Activated CD8-positive, alpha-beta memory T cell treated with anti-CD3 and anti-CD28 coated beads, Interleukin-2, amount 50 U/mL, for 24 hours (primary cell): ENCODE data around the gene QRFP.
"Not testable (repeated sequence)": the region's sequence is repeated elsewhere in the genome, so short reads cannot be mapped to it uniquely, and the experiment has no call there.

Experiments
- DNase-seq: peaks from one replicate; pipeline ENCODE4 v3.0.0-alpha.2; 2020; ENCODE audit errors: extremely low read depth

Gene QRFP

DNA sequence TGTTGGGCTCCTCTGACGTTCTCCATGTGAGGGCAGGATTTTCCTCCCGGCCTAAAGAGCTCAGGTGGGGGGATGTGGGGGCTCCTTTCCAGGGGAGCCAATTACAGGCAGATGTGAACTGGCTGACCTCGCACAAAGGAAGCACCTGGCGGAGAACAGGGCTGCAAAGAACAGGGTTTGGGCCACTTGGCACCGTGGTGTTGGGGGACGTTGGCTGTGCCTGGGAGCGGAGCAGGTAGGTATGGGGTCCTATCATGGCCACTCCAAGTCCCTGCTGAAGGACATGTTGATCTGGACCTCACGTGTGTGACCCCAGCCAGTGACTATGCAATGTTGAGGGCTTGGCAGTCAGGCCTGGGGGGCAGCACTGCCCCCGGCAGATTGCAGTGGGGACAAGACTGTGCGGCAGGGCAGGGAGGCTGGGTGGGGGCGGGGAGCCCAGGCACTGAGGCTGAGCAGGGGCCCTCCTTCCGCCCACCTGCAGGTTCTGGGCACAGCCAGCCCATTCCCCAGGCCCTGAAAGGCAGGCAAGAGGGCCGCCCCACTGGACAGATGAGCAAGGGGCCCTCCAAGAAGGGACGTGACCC is 23.0 kb upstream of the QRFP start:
- no peak for DNase-seq

DNA sequence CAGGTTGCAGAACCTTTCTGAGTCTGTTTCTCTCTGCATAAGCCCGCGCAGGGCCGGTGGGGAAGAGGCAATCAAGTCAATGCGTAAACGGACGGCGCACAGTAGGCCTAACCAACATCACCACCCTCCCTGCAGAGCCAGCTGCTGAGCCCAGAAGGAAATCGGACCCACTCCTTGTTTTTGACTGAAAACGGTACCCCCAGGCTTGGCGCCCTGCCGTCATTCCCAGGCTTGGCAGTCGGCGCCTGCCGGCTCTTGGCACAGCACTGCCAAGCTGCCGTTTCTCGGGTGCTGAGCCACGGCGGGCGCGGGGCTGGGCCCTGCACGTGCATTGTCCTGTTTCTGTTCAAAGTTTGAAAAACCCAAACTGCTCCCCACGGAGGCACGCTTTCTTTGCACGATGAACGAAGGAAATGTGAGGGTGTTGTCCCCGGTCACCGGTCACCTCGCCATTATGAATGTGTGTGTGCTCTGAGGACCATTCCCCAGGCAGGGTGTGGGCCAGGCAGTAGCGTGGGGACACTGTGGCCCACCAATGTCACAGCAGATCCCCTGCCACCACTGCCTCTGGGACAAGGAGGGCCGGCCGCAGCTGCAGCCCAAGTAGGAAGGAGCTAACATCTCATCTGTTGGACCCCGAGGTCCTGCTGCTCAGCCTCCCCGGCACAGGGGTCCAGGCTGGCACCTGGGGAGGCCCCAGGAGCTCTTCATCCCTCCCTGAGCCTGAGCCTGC is 22.4 kb upstream of the QRFP start:
- DNase-seq: no peak

DNA sequence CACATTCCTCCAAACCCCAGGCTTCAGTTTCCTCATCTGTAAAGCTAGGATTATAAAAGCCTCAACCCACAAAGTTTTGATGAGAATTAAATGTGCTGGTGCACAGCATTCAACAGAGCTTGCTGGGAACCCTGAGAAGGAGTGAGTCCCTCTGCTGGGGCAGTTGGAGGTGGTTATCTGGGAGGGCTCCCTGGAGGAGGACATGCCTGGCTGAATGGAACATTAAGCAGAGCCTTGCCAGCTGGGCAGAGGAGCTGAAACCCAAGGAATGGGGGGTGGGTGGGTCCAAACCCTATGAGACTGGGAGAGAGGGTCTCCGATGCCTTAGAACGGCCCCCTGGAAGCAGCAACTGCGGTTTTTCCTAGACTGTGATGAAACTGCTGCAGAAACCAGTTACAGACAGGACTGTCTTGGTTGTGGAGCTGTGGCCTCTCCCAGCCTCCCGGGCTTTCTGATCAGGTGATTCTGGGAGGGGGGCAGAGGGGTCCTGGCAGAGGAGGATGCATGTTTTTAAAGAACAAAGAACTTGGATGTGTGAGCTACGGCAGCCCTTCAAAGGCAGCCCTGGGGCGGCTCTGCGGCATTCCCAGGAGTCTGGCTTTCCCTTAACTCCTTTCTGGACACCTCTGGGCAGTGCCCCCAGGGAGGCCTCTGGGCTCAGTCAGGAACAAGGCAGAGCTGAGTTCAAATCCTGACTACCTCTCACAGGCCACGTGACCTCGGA is 21.7 kb upstream of the QRFP start:
- DNase-seq: no peak

DNA sequence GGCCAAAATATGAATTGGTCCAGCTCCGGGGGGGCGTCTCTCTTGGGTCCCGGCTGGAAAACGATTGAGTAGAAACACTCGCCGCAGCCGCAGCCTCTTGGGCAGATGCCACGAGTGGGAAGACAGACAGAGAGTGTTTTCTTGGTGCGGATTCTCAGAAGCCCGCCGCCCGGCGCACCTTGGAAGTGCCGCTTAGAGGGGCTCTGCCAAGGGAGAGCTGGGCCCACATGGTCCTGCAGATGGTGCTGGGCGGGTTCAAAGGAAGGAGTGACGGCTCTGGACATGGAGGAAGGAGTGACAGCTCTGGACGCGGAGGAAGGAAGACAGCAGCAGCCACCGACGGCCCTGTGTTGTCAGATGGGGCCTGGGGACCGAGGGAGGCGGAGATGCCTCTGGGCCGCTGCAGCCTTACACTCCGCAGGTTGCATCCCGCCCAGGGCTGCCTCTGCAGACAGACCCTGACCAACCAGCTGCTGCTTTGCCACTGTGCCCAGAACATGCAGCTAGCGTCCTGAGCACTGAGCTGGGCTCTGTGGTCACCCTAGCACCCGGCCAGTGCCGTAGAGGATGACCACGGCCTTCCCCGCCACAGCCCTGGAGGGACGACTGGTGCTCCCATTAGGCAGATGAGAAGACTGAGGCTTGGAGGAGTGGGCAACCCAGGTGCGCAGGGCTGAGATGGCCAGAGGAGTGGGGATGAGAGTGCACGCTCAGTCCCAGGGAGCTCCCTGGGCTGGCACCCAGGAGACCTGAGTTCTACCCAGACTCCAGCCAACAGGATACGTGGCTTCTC is 20.8 kb upstream of the QRFP start:
- no peak for DNase-seq

DNA sequence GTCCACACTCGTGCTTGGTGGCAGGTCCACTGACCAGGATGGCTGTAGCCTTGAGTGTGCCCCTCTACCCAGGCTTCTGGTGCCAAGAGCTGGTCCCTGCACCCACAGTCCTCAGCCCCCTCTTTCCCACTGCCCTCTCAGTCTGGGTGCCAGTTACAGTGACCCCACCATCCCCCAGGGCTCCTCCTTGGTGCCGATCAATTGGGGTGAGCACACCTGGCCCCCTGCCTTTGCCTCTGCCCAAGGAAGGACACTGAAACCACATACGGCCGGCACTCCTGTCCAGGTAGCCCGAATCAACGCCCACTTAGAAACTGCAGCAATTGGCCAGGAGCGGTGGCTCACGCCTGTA is 18.5 kb upstream of the QRFP start:
- no peak for DNase-seq

DNA sequence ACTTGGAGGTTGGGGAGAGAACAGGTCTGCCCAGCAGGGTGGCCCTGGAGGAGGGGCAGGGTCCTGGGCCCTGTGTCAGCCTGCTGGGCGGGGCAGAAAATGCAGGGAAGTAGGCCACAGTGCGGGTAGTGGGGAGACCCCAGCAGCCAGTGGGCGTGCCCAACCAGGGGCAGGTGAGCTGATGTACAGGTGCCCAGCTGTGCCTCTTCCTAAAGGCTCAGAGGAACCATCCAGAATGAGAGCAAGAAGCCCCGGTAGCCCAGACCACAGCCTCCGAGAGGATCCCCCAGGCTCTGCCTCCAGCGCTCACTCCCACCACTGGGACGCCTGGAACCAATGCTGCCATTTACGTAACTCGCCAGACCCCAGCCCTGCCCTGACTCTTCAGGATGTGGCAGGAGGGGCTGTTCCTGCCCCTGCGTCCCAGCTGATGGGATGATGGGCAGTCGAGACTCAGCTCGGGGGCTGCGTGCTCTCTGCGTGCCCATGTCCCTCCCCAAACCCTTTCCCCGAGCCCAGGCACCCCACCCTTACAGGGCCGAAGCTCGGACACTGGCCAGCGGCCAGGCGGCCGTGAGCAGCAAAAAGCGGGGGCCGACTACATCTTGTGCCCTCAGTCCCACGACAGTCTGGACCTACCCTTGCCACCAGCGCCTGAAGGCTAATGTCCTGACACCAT is 17.9 kb upstream of the QRFP start:
- DNase-seq: no peak

DNA sequence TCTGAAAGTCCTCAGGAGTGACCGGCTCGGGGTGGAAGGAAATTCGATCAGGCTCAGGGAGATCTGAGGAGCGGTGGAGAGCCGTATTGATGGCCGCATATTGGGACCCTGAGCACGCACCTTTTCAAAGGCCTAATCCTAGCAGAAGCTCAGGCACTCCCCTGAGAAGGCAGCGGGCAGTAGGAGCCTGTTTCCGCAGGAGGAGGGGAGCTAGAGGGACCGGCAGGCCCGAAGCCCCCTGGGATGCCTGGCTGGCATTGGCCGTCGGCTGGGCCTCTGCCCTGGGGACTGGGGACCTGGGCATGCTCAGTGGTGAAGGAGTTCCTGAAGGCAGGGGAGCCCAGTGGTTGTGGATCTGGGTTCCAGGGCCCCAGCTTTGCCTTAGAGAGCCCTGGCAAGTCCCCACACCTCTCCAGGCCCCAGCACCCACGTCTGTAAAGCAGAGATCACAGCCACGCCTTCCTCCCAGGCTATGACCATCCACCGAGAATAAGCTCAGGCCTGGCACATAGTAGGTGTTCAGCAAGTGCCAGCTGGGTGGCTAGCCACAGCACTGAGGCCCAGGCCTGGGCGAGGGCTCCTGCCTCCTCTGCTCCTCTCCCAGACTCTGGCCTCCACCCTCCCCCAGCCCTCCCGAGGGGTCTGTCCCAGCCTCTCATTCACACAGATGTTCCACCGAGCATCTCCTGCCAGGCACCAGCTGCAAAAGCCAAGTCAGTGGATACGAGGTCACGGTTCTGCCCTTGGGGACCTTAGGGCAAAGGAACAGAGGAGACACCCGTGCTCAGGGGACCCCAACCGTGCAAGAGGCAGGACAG is 17.2 kb upstream of the QRFP start:
- DNase-seq: no peak

DNA sequence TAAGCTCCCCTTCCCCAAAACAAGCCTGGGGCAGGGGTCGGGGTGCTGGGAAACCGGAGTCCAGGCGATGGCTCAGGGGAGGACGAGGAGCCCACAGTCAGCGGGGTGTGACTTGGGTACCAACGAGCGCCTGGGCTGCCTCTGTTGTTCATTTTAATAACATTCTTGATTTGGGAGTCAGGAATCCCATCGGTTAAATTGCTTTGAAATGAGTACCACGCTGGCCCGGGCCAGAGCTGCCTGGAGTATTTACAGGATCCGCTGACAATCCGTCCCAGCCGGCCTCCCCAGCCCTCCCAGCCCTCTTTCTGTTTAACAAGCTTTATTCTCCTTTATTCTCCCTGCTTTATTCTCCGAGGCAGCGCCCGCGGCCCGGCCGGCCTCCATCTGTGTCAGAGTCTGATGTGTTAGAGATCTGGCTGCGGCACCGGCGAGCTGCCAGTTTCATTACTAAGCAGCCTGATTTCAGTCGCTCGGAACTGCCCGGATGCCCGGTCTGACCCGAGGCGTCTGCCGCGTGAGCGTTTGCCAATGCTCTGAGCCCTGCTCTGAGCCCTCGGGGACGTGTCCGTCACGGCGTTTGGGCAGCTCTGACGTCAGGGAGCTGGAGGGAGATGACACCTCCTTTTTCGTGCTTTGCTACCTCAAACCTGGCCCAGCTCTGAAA is 16.5 kb upstream of the QRFP start:
- DNase-seq: no peak

DNA sequence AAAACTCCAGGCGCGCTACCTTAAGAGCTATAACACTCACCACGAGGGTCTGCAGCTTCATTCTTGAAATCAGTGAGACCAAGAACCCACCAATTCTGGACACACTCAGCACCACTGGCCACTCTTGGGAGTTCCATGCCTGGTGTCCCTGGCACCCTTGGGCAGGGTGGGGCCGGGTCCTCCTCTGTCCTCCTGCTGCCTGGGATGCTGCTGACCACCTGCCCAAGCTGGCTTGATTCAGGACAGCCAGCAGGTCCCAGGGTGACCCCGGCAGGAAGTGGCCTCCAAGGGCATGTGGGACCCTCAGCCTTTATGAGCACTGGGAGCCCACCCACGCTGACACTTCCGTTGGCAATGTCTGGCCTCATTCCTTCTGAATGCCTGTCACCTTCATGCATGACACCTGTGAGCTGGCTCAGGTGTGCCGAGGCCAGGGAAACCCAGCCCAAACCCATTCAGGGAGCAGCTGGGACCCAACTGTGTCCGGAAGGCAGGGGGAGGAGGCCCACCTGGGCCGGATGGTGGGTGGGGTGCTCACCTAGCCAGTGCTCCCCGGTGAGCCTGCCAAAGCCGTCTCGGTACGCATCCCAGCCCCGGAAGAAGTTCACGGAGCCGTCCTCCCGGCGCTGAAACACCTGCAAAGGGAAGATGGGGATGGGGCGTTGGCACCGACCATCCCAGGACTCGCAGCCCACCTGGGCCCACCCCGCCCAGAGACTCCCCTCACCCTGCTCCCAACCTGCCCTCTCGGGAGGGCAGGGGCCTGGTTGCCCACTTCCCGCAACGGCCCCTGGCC is 14.8 kb upstream of the QRFP start:
- DNase-seq: no peak

DNA sequence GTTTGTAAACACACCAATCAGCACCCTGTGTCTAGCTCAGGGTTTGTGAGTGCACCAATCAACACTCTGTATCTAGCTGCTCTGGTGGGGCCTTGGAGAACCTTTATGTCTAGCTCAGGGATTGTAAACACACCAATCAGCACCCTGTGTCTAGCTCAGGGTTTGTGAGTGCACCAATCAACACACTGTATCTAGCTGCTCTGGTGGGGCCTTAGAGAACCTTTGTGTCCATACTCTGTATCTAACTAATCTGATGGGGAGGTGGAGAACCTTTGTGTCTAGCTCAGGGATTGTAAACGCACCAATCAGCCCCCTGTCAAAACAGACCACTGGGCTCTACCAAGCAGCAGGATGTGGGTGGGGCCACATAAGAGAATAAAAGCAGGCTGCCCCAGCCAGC is 14.1 kb upstream of the QRFP start:
- DNase-seq: not testable (repeated sequence)

DNA sequence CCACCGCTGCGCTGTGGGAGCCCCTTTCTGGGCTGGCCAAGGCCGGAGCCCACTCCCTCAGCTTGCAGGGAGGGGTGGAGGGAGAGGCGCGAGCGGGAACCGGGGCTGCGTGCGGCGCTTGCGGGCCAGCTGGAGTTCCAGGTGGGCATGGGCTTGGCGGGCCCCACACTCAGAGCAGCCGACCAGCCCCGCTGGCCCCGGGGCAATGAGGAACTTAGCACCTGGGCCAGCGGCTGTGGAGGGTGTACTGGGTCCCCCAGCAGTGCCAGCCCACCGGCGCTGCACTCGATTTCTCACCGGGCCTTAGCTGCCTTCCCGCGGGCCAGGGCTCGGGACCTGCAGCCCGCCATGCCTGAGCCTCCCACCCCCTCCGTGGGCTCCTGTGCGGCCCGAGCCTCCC is 13.4 kb upstream of the QRFP start:
- DNase-seq: not testable (repeated sequence)

DNA sequence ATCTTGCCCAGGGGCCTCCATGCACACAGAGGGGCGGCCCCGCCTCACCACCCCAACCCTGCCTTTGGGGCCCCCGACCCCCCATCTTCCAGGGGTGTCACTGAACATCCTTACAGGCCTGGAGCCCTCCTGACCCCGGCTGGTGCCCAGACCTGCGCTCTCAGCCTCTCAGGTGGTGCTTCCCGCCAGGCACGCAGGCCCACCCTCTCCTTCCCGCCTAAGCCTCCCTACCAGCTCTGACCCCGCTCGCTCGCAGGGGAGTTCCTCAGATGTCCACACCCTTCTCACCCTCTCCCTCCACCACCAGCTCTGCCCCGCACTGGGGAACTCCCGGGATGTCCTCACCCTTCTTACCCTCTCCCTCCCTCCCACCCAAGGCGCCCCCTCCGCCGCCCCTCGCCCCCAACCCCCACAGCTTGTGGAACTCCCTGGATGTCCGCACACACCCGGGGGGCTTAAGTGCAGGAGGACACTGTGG is 12.3 kb upstream of the QRFP start:
- DNase-seq: no peak

DNA sequence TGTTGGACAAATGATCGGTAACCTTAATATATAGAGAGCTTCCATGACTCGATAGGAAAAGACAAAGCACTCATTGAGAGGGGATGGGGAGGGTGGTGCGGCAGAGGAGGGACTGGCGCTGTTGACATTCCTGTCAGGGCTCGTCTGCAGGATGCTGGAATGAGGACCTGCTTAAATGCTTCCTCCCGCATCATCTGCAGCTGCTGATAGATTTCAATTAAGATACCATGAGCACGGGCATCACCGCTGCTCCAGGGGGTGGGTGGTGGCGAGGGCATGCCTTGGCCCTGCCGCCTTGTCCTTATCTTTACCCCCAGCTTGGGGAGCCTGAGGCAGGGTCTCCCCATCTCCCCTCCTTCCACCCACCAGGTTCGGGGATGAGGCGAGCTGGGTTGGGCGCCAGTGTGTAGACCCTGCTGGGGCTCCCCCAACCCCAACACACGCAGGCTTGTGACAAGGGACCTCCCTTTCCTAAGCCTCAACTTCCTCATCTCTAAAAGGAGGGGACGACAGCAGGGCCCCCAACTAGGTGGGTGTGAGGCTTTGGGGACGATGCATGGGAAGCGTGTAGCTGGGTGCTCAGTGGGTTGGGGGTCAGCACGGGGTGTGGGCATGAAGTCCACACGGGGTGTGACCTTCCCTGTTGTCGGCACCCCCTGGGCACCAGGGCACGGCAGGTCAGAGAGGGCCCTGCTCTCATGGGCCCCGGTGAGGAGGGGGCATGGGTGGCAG is 11.7 kb upstream of the QRFP start:
- no peak for DNase-seq

DNA sequence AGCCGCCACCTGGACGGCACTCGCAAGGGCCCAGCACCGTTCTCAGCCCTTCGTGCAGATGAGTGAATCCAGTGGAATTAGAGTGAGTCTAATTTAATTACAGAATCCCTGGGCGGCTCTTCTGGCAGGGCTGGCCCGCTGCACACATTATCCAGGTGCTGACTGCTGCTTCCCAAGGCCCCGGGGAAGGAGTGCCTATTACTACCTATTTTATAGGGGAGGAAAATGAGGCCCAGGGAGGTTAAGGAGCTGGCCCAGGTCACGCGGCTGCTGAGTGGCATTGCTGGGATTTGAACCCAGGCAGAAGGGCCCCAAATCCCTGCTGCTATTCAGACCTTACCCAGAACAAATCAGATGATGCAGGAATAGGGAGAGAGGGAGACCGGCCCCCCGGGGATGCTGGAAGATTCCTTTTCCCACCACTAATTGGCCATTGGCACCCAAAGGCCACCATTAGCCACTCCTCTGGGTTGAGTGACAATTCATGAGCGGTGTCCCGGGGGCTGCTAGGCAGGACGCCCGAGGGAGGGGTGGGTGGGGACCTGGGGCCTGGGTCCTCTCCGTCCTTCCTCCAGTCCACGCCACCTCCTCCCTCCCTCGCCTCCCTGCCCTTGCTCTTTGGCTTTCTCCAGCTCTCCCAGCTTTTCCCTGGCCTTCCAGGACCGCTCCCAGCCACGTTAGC is 10.3 kb upstream of the QRFP start:
- no peak for DNase-seq

DNA sequence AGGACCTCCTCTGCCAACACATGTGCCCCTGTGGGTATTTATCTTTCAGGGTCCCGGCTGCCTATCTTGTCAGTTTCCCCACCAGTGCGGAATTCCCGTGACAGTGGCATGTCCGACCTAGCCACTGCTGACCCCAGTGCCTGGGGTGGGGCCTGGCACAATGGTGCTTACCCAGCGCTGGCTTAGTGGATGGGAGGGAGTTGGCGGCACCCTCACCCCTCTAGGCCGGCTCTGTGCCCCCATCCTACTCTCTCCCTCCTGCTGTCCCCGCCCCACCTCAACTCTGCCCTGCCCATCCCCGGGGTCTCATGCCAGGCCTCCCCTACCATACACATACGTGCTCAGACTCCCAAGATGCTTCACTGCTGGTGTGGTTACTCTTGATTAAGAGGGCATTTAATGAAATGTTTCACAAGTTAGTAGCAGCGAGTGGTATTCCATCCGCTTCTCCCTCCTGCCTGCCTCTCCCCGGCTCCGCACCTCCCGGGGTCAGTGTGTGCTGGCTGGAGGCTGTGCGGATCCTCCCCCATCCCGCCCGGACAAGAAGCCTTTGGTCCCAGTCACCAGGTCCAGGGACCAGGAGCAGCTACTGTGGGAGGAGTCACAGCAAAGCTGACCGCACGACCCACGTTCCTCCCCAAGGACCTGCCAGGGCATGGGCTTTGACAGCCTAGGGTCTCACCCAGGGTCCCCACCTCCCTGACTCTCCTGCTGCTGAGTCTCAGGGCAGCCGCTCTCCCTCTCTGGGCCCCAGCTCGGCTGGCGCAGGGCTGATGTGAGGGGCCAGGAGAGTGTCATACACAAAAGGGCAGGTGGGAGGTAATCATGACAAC is 9.5 kb upstream of the QRFP start:
- DNase-seq: no peak

DNA sequence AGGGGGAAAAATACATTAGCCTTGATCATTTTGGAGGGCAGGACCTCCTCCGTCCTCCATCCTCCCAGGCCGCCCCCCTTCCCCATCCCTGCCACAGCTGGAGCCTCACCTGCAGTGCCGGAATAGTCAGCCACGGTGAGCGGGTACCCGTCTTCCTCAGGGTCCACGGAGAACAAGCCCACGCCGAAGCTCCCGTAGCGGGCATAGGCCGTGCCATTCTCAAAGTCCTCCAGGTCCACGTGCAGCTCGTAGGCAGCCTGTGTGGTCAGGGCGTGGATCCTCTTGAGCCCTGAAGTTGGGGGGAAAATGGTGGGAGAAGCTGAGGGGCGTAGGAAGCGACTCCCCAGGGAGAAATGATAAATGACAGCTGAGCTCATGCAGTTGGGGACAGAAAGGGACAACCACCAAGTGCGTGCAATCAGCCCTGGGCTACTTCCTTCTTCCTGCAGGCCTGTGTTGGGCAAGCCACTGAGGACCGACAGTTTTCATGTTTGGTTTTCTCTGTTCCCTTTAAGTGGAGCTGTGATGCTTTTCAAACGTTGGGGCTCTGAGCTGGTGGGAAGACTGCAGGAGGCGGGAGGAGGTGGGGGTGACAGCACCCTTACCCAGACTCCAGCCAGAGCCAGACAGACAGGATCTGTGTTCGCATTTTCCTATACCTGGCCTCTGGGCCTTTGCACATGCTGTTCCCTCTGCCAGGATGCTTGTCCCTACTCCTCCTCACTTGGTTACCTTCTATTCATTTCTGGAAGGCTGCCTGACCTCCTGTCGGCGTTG is 8.7 kb upstream of the QRFP start:
- DNase-seq: no peak
